Astrocyte of the spinal cord (primary cell): ENCODE results near the gene EIF4E2.

ENCODE experiments used
- DNase-seq: peaks from one replicate; pipeline ENCODE4 v3.0.0; 2011; ENCODE audit warnings: low read depth, low spot score
- H3K4me3 ChIP-seq: 2 replicates; pipeline ENCODE4 v1.5.1; 2011; ENCODE audit warnings: low read depth, mild to moderate bottlenecking, low read length, moderate library complexity
- in situ Hi-C: cut with HindIII; loops from 2 replicates; pipeline ENCODE4 v1.10.0; 2017; ENCODE audit warnings: low sequenced_read_pairs
- TF ChIP-seq, protein P1 (sequence below): IDR thresholded peaks from 2 replicates; pipeline ENCODE4 v1.5.1; 2012; ENCODE audit warnings: low read depth, mild to moderate bottlenecking, low read length, inconsistent platforms

The EIF4E2 gene

DNA sequence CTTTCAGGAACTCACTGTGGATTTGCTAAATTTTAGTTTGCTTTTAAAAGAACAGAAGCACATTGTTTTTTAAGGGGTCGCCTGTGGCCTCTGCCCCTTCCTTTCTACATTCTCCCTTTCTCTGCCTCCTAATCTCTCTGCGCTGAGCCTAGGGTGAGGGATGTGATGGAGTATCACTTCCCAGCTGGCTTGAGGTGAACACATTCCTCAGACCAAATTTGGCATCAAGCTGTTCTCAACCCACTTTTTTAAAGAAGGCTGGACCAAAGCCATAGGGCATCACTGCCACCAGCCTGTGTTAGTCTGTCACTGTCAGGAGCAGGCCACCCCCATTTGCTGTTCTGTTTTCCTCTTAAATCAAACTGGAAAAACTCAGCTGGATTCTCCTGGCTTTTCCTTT is 27.4 kb downstream of the EIF4E2 start:
- H3K4me3 ChIP-seq: no peak overlapping the region
- TF ChIP-seq, protein P1, sequence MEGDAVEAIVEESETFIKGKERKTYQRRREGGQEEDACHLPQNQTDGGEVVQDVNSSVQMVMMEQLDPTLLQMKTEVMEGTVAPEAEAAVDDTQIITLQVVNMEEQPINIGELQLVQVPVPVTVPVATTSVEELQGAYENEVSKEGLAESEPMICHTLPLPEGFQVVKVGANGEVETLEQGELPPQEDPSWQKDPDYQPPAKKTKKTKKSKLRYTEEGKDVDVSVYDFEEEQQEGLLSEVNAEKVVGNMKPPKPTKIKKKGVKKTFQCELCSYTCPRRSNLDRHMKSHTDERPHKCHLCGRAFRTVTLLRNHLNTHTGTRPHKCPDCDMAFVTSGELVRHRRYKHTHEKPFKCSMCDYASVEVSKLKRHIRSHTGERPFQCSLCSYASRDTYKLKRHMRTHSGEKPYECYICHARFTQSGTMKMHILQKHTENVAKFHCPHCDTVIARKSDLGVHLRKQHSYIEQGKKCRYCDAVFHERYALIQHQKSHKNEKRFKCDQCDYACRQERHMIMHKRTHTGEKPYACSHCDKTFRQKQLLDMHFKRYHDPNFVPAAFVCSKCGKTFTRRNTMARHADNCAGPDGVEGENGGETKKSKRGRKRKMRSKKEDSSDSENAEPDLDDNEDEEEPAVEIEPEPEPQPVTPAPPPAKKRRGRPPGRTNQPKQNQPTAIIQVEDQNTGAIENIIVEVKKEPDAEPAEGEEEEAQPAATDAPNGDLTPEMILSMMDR: no peak
- no peak for DNase-seq
- in situ Hi-C loops: no loop called here

DNA sequence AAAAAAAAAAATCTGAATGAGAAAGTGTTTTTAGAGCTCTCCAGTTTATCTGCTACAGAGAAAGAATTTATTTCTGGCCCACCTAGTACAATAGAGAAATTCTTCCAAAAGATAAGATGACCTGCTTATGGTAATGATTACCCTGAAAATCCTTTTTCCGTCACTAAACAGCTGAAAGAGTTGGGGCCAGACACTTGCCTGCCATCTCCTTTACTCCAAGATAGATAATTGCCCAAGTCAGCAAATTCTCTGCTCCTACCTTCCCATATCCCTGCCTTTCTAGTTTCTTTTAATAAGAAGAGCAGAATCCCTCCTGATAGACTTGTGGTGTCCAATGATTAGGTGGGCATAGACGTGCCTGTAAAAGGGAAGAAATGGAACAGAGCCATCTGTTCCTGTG is 28.1 kb downstream of the EIF4E2 start:
- H3K4me3 ChIP-seq: no peak overlapping the region
- TF ChIP-seq, protein P1: no peak
- in situ Hi-C loops: no loop called here
- DNase-seq: no peak

DNA sequence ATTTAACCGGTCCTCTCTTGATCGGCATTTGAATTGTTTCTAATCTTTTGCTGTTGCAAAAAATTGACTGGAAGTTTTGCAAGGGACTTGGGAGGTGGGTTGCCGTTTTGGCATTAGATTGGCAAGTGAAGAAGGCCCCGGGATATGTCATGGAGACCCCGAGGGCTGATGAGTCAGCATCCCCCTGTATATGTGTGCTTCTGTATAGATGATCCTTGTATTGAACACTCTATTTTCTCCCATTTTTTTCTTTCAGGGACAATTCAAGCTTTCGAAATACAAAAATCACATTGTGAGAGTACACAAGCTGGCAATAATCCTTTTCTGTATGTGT is 30.1 kb downstream of the EIF4E2 start:
- no peak for DNase-seq
- in situ Hi-C loops: no loop called here
- H3K4me3 ChIP-seq: no peak overlapping the region
- TF ChIP-seq, protein P1: no peak

DNA sequence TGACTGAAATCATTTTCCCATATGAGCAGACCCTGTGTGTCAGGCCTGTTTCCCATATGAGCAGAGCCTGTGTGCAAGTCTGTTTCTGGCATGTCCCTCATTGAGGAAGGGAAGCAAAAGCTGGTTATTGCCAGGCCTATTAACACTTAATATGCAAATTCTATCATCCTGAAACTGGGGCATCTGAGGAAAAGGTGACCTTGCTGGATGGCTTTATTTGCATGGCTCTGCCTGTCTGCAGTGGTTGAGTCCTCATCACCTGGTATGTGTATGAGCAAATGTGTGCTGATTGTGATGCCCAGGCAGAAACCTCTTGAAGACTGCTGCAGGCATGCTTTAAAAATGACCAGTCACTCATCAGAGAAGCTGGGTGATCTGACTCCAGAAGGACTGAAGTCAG is 31.2 kb downstream of the EIF4E2 start:
- in situ Hi-C loops: no loop called here
- DNase-seq: no peak
- H3K4me3 ChIP-seq: no peak overlapping the region
- TF ChIP-seq, protein P1: no peak

DNA sequence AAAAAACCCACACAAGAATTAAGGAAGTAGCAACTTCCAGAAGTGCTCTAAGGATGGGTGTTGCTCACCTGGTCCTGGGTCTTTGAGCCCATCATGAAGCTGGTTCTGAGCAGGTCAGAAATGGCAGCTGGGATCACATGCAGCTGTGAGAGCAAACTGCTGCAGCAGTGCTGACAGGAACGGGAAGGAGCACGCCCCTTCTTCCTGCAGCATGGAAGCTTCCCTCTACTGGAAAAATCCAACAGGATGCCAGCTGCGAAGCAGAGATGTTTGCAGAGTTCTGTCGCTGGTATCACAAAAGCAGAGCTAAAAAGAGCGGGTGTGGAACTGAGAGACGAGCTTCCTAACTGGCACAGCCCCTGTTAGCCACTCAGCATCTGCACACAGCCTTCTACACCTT is 33.7 kb downstream of the EIF4E2 start:
- TF ChIP-seq, protein P1: no peak
- H3K4me3 ChIP-seq: no peak overlapping the region
- DNase-seq: no peak
- in situ Hi-C loops: no loop called here

DNA sequence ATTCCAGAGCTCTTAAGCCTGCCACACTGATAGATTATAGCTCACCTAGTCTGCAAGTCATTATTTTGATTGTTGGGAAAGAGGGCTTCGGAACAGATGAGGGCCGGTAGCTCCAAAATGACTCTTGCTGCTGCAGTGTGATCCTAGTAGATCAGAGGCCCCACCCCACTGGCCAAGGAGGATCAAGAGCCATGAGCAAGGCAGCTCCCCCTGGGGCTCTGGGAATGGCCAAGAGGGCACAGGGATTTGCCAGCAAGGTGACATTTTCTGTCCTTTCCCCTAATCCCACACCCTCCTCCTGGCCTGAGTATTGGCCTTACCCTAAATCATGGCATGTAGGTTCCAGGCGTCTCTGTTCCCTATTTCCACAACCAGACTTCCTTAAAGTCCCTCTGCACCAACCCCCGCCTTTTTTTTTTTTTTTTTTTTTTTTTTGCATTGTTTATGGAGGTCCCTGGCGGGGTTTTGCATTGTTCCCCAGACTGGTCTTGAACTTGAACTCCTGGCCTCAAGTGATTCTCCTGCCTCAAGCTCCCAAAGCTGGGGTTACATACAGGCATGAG is 36.5 kb downstream of the EIF4E2 start:
- TF ChIP-seq, protein P1: no peak
- DNase-seq: no peak
- in situ Hi-C loops: no loop called here
- H3K4me3 ChIP-seq: no peak overlapping the region

DNA sequence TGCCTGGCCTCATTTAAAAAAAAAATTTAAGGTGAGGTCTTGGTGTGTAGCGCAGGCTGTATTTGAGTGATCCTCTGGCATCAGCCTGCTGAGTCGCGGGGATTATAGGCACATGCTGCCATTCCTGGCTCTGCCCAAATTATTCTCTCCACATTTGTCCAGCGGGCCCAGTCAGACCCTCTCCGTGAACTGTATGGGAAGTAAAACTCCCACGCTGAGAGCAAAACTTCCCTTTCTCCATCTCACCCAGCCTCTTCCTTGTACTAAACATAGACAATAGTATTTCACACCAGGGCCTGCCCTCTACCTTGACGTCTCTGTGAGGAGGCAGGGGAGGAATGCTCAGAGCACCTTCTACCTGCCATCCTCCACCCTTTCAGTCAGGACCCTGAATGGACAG is 37.0 kb downstream of the EIF4E2 start:
- no peak overlapping the region for H3K4me3 ChIP-seq
- in situ Hi-C loops: no loop called here
- DNase-seq: no peak
- TF ChIP-seq, protein P1: no peak
